ENCODE data around the gene RAB11FIP3. TPM values are rescaled to one million over a fixed set of nuclear protein-coding genes. Genes with fewer than 3 reads are reported as not detected.

The RAB11FIP3 gene
- total RNA-seq, 1 experiment from 2014 or later = 12.8 TPM

DNA sequence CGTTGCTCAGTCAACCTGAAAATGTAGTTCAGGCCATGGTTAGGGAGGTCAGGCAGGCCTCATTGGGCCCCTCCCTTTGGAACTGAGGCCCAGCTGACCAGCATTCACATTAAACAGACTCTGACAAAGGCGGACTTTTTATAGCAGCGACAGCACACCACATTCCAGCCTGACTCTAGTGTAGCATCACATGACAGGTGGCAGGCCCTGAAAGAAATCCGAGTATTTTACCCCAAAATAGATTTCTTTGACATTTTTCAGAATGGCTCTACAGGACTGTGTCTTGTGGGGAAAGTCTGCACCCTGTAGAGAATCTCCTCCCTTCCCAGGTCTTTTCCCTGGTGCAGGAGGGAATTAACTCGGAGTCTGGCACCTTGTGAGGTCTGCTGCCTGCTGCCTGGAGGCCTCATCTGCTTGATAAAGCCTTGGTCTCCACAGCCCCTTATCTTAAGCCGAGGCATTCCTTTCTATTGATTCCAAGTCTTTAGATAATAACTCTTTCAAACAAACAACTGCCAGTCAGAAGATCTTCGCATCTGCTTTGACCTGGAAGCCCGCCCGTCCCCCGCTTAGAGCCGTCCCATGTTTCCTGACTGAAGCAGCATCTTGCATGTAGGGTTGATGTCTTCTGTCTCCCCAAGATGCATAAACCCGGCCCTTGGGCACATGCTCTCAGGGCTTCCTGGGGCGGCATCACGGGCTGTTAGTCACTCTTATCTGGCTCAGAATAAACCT, 58.1 kb downstream of the RAB11FIP3 start:
- Histone ChIP-seq H3K9me2 (ENCODE audit: insufficient read depth) (no peaks in the 10 kb centered on the region), H3K4me1 (ENCODE audit: control insufficient read depth in 1 of 2, insufficient read depth in 2 of 2, low read length in 2 of 2) (no peaks in the 10 kb centered on the region), H2AFZ (ENCODE audit: low read depth, low read length, poor library complexity, severe bottlenecking) (no peak overlapping the region), H3K27ac (ENCODE audit: low read depth, low read length) (no peak overlapping the region), H3K9me3 (ENCODE audit: control insufficient read depth in 1 of 2, insufficient read depth in 1 of 2, low read depth in 1 of 2, low read length in 2 of 2) (no peaks in the 10 kb centered on the region), H4K20me1 (ENCODE audit: insufficient read depth) (no peaks in the 10 kb centered on the region), H3K9ac (ENCODE audit: low read length) (no peak overlapping the region), H3K4me2 (ENCODE audit: low read length) (no peak overlapping the region), H3K79me2 (ENCODE audit: insufficient read depth, low read length) (no peaks in the 10 kb centered on the region), H3K27me3 (ENCODE audit: insufficient read depth, low read length) (no peaks in the 10 kb centered on the region), H3K4me3 (replicated peaks in 1 of 2; ENCODE audit: low read depth in 1 of 2, low read length in 2 of 2) (no peak overlapping the region), H3K36me3 (ENCODE audit: control insufficient read depth in 1 of 2, insufficient read depth in 2 of 2, low read length in 2 of 2) (no peaks in the 10 kb centered on the region; a peak in 1 of 4 replicates)
- no TSS peak for BruUV-seq (replicated peaks)
- ChIA-PET POLR2A (no interaction called here), CTCF (no interaction called here), RAD21 (ENCODE audit: low non-redundant PET in 1 of 2, low total read pairs in 2 of 2, uncharacterized antibody in 2 of 2, unreplicated experiment in 2 of 2) (no interaction called here)
- TF ChIP-seq RAD21 (IDR thresholded peaks at IDR 0.05; ENCODE audit: low read depth) (no peak), YY1 (IDR thresholded peaks at IDR 0.05; ENCODE audit: extremely low read depth, insufficient replicate concordance, low read depth, low read length) (no peak), CBX3 (IDR thresholded peaks at IDR 0.05; ENCODE audit: low read depth) (no peak)
- TF ChIP-seq, protein P1, sequence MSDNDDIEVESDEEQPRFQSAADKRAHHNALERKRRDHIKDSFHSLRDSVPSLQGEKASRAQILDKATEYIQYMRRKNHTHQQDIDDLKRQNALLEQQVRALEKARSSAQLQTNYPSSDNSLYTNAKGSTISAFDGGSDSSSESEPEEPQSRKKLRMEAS (IDR thresholded peaks at IDR 0.05) = no peak
- TF ChIP-seq, protein P2, sequence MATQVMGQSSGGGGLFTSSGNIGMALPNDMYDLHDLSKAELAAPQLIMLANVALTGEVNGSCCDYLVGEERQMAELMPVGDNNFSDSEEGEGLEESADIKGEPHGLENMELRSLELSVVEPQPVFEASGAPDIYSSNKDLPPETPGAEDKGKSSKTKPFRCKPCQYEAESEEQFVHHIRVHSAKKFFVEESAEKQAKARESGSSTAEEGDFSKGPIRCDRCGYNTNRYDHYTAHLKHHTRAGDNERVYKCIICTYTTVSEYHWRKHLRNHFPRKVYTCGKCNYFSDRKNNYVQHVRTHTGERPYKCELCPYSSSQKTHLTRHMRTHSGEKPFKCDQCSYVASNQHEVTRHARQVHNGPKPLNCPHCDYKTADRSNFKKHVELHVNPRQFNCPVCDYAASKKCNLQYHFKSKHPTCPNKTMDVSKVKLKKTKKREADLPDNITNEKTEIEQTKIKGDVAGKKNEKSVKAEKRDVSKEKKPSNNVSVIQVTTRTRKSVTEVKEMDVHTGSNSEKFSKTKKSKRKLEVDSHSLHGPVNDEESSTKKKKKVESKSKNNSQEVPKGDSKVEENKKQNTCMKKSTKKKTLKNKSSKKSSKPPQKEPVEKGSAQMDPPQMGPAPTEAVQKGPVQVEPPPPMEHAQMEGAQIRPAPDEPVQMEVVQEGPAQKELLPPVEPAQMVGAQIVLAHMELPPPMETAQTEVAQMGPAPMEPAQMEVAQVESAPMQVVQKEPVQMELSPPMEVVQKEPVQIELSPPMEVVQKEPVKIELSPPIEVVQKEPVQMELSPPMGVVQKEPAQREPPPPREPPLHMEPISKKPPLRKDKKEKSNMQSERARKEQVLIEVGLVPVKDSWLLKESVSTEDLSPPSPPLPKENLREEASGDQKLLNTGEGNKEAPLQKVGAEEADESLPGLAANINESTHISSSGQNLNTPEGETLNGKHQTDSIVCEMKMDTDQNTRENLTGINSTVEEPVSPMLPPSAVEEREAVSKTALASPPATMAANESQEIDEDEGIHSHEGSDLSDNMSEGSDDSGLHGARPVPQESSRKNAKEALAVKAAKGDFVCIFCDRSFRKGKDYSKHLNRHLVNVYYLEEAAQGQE (IDR thresholded peaks at IDR 0.05; ENCODE audit: low read depth) = no peak
- intact Hi-C loops (cut with micrococcal nuclease) = no loop called here
- no peak for ATAC-seq
- no peak for DNase-seq (ENCODE audit: low read depth, low spot score)
